Fibroblast of skin of abdomen (primary cell): ENCODE measurements around the gene KLHL3.

Source experiments
- DNase-seq: peaks from one replicate; pipeline ENCODE4 v3.0.0-alpha.2; 2013

Gene KLHL3

GRCh38 chr5:137708062-137708461 lies 27.8 kb downstream of the KLHL3 start:
- no peak for DNase-seq

GRCh38 chr5:137706841-137707240 lies 29.0 kb downstream of the KLHL3 start:
- DNase-seq = peak; percentile 24

GRCh38 chr5:137705106-137705505 lies 30.8 kb downstream of the KLHL3 start:
- DNase-seq = peak; percentile 18

- DNase-seq = no peak
Measured at GRCh38 chr5:137703565-137703964, 32.3 kb downstream of the KLHL3 start.

GRCh38 chr5:137700282-137700680 lies 35.6 kb downstream of the KLHL3 start:
- DNase-seq = peak; percentile 8

GRCh38 chr5:137699336-137700281 lies 36.3 kb downstream of the KLHL3 start:
- DNase-seq = no peak

- DNase-seq = peak; percentile 30
Measured at GRCh38 chr5:137696481-137696880, 39.4 kb downstream of the KLHL3 start.

- no peak for DNase-seq
Measured at GRCh38 chr5:137695651-137696428, 40.0 kb downstream of the KLHL3 start.

- DNase-seq = no peak
Measured at GRCh38 chr5:137693951-137694721, 41.8 kb downstream of the KLHL3 start.

GRCh38 chr5:137693307-137693950 lies 42.5 kb downstream of the KLHL3 start:
- DNase-seq = no peak

GRCh38 chr5:137689306-137689705 lies 46.6 kb downstream of the KLHL3 start:
- DNase-seq = no peak

- DNase-seq = peak; percentile 8
Measured at GRCh38 chr5:137688210-137688840, 47.6 kb downstream of the KLHL3 start.

GRCh38 chr5:137684761-137685160 lies 51.1 kb downstream of the KLHL3 start:
- DNase-seq = no peak

GRCh38 chr5:137681191-137681590 lies 54.7 kb downstream of the KLHL3 start:
- DNase-seq = no peak

GRCh38 chr5:137679910-137680309 lies 56.0 kb downstream of the KLHL3 start:
- no peak for DNase-seq

GRCh38 chr5:137679195-137679594 lies 56.7 kb downstream of the KLHL3 start:
- DNase-seq = no peak

GRCh38 chr5:137672881-137673280 lies 63.0 kb downstream of the KLHL3 start:
- DNase-seq = no peak

GRCh38 chr5:137672001-137672400 lies 63.9 kb downstream of the KLHL3 start:
- DNase-seq = no peak

GRCh38 chr5:137669811-137670210 lies 66.1 kb downstream of the KLHL3 start:
- no peak for DNase-seq

- no peak for DNase-seq
Measured at GRCh38 chr5:137668637-137669036, 67.3 kb downstream of the KLHL3 start.

- no peak for DNase-seq
Measured at GRCh38 chr5:137667341-137667740, 68.5 kb downstream of the KLHL3 start.

- no peak for DNase-seq
Measured at GRCh38 chr5:137666901-137667300, 69.0 kb downstream of the KLHL3 start.
